ENCODE measurements around the gene RETN.
A peak's percentile ranks its signal among the peaks of the same experiment; 100 is the strongest.

RETN gene

GRCh38 chr19:7668842-7669241 is at the start of gene RETN:
TSS of gene RETN (plus strand) at chr19:7669049. CDS start at chr19:7669327, 278 bp downstream.
- DNase-seq (ENCODE audit: low read depth in 2 of 2) = no peak

- DNase-seq (ENCODE audit: low read depth in 2 of 2) = no peak
These were observed 49.0 kb upstream of the RETN start for GRCh38 chr19:7619671-7620441.

GRCh38 chr19:7620442-7621412 is 48.1 kb upstream of the RETN start:
- no peak for DNase-seq (ENCODE audit: low read depth in 2 of 2)

- DNase-seq (ENCODE audit: low read depth in 2 of 2) = no peak
These were observed 45.7 kb upstream of the RETN start for GRCh38 chr19:7622933-7623685.

GRCh38 chr19:7623725-7624603 is 44.9 kb upstream of the RETN start:
- DNase-seq (ENCODE audit: low read depth in 2 of 2) = no peak

- DNase-seq (ENCODE audit: low read depth in 2 of 2) = no peak
These were observed 44.0 kb upstream of the RETN start for GRCh38 chr19:7624810-7625209.

- DNase-seq (ENCODE audit: low read depth in 2 of 2) = no peak
These were observed 43.0 kb upstream of the RETN start for GRCh38 chr19:7625763-7626372.

GRCh38 chr19:7627166-7627565 is 41.7 kb upstream of the RETN start:
- DNase-seq (ENCODE audit: low read depth in 2 of 2) = no peak

- DNase-seq (ENCODE audit: low read depth in 2 of 2) = no peak
These were observed 40.1 kb upstream of the RETN start for GRCh38 chr19:7628589-7629311.

GRCh38 chr19:7629347-7630054 is 39.3 kb upstream of the RETN start, which contains the start of the genes PET100 and XAB2:
TSS of gene PET100 (plus strand) at chr19:7629793. CDS start at chr19:7629834, 41 bp downstream.
TSS of gene XAB2 (minus strand) at chr19:7629545. CDS start at chr19:7629527, 18 bp downstream.
- DNase-seq (ENCODE audit: low read depth in 2 of 2) = peak; percentile 96 to 97

GRCh38 chr19:7631577-7631976 is 37.3 kb upstream of the RETN start:
- no peak for DNase-seq (ENCODE audit: low read depth in 2 of 2)

GRCh38 chr19:7632340-7633203 is 36.3 kb upstream of the RETN start:
- no peak for DNase-seq (ENCODE audit: low read depth in 2 of 2)

GRCh38 chr19:7633698-7634097 is 35.2 kb upstream of the RETN start, which contains the start of gene PCP2:
TSS of gene PCP2 (minus strand) at chr19:7633719. CDS start at chr19:7633457, 262 bp downstream.
- no peak for DNase-seq (ENCODE audit: low read depth in 2 of 2)

- DNase-seq (ENCODE audit: low read depth in 2 of 2) = no peak
These were observed 33.2 kb upstream of the RETN start for GRCh38 chr19:7635670-7636069.

GRCh38 chr19:7636317-7636690 is 32.5 kb upstream of the RETN start:
- DNase-seq (ENCODE audit: low read depth in 2 of 2) = no peak

- DNase-seq (ENCODE audit: low read depth in 2 of 2) = no peak
These were observed 32.0 kb upstream of the RETN start, which contains the start of gene STXBP2 for GRCh38 chr19:7636691-7637373. TSS of gene STXBP2 (plus strand) at chr19:7637110. CDS start at chr19:7637150, 40 bp downstream.
